ENCODE measurements around the gene ETS1. TPM values are rescaled to one million over a fixed set of nuclear protein-coding genes. Genes with fewer than 3 reads are reported as not detected.
A peak's percentile ranks its signal among the peaks of the same experiment; 100 is the strongest.

ETS1 gene
- total and polyA plus RNA-seq, 5 experiments from 2014 or later = 407 to 962 (median 433) TPM

DNA sequence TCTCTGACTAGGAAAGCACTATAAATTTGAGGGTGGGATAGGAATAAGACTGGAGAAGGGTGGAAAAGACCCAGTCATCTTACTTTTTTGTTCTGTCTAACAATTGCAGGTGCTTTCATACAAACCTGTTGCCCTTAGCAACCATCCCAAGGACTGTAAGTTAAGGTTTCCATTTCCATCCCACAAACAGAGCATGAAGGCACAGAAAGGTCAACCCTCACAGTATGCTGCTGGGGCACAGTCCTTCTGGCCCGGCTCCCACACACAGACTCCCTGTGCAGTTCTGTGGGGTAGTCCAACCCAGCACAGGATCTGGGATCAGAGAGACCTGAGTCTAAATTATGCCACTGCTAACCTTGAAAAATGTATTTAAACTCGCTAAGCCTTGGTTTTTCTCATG is 38.4 kb upstream of the ETS1 start:
- ATAC-seq = no peak
- no peak for DNase-seq
- POLR2A ChIA-PET = interaction anchor here (0.7 to 17.3 kb wide), 14 partner anchors 14 to 335 kb away, joined by 3 to 476 read pairs (median 24); no protein-coding TSS in a partner anchor
- no peaks in the 10 kb centered on the region for H3K36me3 Mint-ChIP-seq
- peak overlapping the region; percentile 93 to 99 (median 98) for H3K27ac Mint-ChIP-seq
- peak overlapping the region in 9 of 10 donors; percentile 74 to 85 (median 83) for H3K4me3 Mint-ChIP-seq
- H3K4me1 Mint-ChIP-seq = peaks cover 63 to 100% (median 98%) of the 10 kb centered on the region in 4 donors
- H3K9me3 Mint-ChIP-seq = peaks cover 0 to 2% (median 0%) of the 10 kb centered on the region in 9 donors
- H3K27me3 Mint-ChIP-seq = no peaks in the 10 kb centered on the region

DNA sequence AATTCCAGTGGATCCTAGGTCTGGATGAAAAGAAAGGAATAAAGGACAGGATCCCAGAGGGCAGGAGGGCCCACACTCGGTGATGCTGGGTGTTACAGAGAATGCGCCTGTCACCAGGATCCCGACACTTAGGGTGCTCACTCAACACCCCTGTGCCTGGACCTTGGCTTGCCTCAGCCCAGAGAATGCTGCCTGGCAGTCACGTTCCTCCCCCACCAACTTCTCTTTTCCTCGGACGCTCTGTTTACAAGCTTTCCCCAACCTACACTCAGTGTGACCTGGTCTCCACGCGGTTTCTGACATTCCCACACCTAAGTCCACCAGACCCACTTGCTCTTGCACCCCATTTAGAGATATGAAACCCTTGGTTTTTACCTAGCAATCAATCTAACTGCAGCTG is 38.0 kb upstream of the ETS1 start:
- ATAC-seq (no peak), DNase-seq (no peak)
- H3K9me3 Mint-ChIP-seq = peaks cover 0 to 2% (median 0%) of the 10 kb centered on the region in 9 donors
- no peaks in the 10 kb centered on the region for H3K27me3 Mint-ChIP-seq
- POLR2A ChIA-PET = interaction anchor here (0.5 to 17.3 kb wide), 20 partner anchors 14 to 455 kb away, joined by 3 to 476 read pairs (median 10); no protein-coding TSS in a partner anchor
- H3K4me3 Mint-ChIP-seq = peak overlapping the region; percentile 52 to 85 (median 82)
- H3K36me3 Mint-ChIP-seq = no peaks in the 10 kb centered on the region
- H3K27ac Mint-ChIP-seq = peak overlapping the region; percentile 93 to 99 (median 98)
- peaks cover 63 to 100% (median 98%) of the 10 kb centered on the region in 4 donors for H3K4me1 Mint-ChIP-seq

DNA sequence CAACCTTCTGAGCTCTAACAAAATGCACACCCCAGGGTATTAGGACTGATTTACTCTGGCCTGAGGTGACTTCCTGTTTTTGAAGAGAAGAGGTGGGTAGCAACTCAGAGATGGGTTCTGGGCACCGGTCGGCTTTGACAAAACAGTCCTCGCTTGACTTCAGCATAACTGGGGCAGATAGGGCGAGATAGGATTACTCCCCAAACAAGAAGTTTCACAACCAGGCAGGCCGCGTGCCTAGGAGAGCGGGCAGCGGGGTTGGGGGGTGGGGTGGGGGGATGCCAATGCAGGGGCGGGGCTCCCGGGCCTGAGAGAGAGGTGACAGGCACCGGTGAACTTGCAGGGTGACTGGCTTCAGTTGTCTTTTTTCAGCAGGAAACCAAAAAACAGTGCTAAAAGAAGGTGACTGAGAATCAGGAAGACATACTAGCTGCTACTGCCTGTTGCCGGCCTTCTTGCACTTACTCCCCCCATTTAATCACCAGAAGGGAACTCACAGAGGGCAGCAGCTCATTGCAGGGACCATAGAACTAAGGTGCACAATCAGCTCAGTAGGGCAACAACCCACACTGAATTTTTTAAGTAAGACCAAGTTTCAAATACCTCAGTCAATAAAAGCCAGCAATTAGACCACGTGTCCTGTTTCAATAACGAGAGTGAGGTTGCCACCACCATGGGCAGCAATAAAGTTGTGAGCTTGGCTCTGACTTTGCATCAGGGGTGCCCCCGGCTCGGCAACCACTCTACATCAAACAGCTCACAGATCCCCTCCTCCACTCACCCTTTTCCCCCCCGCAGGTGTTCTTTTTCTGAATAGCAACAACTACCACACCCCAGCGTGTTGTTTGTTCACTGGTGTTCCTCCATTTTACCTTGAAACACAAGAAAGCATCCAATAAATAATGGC is 37.2 kb upstream of the ETS1 start:
- POLR2A ChIA-PET = interaction anchor here (0.5 to 17.3 kb wide), 32 partner anchors 8 to 454 kb away, joined by 3 to 476 read pairs (median 5); no protein-coding TSS in a partner anchor
- peak overlapping the region; percentile 93 to 99 (median 98) for H3K27ac Mint-ChIP-seq
- H3K4me1 Mint-ChIP-seq = peaks cover 66 to 99% (median 98%) of the 10 kb centered on the region in 4 donors
- no peaks in the 10 kb centered on the region for H3K36me3 Mint-ChIP-seq
- no peaks in the 10 kb centered on the region for H3K27me3 Mint-ChIP-seq
- H3K4me3 Mint-ChIP-seq = peak overlapping the region; percentile 52 to 85 (median 82)
- ATAC-seq (peak; percentile 58 to 67), DNase-seq (peak; percentile 32 to 86 (median 61))
- H3K9me3 Mint-ChIP-seq = peaks cover 0 to 2% (median 0%) of the 10 kb centered on the region in 9 donors

- Mint-ChIP-seq H3K4me1 (peaks cover 65 to 98% (median 95%) of the 10 kb centered on the region in 4 donors), H3K27ac (peak overlapping the region; percentile 74 to 99 (median 98)), H3K4me3 (peak overlapping the region in 7 of 10 donors; percentile 11 to 85 (median 30)), H3K27me3 (no peaks in the 10 kb centered on the region), H3K36me3 (no peaks in the 10 kb centered on the region), H3K9me3 (peaks cover 0 to 2% (median 0%) of the 10 kb centered on the region in 9 donors)
- ATAC-seq = no peak
- POLR2A ChIA-PET = interaction anchor here (0.9 to 17.3 kb wide), 12 partner anchors 8 to 332 kb away, joined by 3 to 476 read pairs (median 26); no protein-coding TSS in a partner anchor
- no peak for DNase-seq
Measured at GRCh38 chr11:128623091-128623490, 35.7 kb upstream of the ETS1 start.

DNA sequence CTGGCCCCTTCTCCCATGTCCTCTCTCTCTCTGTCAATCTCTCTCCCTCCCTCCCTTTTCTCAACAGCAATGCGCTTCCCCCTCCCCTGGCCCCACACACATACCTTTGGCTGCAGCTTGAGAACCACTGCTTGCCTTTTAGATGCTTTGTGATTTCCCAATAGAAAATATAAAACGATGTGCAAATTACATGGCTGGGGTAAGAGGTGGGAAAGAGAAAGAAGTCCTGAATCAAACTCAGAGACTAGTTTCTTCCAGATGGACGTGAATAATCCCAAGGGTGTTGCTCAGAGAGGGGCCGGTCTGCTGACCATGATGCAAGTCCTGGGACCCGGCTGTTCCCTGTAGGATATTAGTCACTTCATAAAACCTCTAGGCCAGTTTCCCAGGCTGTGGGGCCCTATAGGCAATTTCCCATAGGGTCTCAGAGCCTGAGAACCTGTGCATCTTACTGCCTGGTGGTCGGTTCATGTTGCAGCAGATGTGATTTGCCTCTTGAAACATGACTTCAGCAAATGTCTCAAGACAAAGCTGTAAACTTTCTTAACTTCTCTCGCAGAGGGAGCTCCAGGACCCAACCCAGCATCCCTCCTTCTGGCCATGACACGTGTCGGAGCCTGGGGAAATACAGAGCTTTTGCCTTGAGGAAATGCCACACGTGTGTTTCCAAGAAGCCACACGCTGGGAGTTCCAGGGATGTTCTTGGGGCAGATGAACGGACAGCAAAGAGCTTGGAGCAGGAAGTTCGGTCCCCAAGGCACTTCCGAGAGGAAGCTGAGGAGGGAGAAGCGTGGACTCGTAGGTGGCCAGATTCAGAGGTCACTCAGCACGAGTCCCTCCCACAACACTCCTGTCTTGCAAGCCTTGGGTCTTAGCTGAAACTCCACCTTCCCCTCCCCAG is 34.5 kb upstream of the ETS1 start:
- peak overlapping the region in 2 of 10 donors; percentile 14 to 26 for H3K4me3 Mint-ChIP-seq
- POLR2A ChIA-PET = interaction anchor here (0.7 to 17.3 kb wide), 11 partner anchors 9 to 331 kb away, joined by 3 to 476 read pairs (median 5); no protein-coding TSS in a partner anchor

DNA sequence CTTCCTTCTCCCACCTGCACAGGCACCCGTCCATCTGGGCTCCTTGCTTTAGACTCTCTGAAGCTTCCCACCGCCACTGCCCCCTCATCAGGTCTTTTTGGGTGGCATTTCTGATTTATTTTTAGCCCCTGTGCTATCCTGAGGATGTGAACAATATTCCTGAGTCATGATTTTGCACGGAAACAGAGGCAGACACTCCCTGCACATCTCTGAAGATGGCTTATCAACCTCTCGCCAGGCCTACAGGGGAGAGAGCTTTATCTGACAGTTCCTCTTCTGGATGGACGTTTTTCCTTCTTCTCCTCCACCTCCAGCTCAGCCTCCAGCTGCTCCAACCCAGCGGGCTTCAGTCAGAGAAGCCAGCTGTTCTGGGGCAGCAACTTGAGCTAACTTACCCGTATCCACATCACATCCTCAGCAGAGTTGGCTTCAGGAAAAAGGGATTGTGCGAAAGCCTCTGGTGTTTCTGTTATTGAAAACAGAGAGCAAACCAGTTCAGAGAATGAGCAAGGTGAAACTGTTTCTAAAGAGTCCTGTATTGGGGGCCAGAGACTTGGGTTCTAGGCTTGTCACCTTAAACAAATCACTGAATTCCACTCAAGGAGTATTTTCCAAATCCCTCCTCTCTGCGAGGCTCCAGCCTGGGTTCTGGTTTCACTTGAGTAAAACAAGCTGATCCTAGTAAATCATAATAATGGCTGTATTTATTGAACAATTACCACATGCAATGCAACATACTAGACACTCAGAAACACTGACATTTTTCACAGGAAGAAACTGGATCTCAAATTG is 33.1 kb upstream of the ETS1 start:
- Mint-ChIP-seq H3K36me3 (no peaks in the 10 kb centered on the region), H3K4me1 (peaks cover 52 to 84% (median 82%) of the 10 kb centered on the region in 4 donors), H3K9me3 (no peaks in the 10 kb centered on the region), H3K27me3 (no peaks in the 10 kb centered on the region), H3K4me3 (peak overlapping the region in 1 of 10 donors; percentile 5), H3K27ac (peak overlapping the region; percentile 78 to 99 (median 94))
- no peak for DNase-seq
- POLR2A ChIA-PET = interaction anchor here (0.6 to 17.3 kb wide), 6 partner anchors 9 to 298 kb away, joined by 3 to 476 read pairs (median 3); no protein-coding TSS in a partner anchor
- no peak for ATAC-seq

More for the DNA sequence above, 34.5 kb upstream of the ETS1 start:
- no peak for DNase-seq
- no peak for ATAC-seq
- Mint-ChIP-seq H3K36me3 (no peaks in the 10 kb centered on the region), H3K9me3 (peaks cover 0 to 2% (median 0%) of the 10 kb centered on the region in 9 donors), H3K27me3 (no peaks in the 10 kb centered on the region), H3K27ac (peak overlapping the region; percentile 78 to 99 (median 98)), H3K4me1 (peaks cover 61 to 96% (median 92%) of the 10 kb centered on the region in 4 donors)

DNA sequence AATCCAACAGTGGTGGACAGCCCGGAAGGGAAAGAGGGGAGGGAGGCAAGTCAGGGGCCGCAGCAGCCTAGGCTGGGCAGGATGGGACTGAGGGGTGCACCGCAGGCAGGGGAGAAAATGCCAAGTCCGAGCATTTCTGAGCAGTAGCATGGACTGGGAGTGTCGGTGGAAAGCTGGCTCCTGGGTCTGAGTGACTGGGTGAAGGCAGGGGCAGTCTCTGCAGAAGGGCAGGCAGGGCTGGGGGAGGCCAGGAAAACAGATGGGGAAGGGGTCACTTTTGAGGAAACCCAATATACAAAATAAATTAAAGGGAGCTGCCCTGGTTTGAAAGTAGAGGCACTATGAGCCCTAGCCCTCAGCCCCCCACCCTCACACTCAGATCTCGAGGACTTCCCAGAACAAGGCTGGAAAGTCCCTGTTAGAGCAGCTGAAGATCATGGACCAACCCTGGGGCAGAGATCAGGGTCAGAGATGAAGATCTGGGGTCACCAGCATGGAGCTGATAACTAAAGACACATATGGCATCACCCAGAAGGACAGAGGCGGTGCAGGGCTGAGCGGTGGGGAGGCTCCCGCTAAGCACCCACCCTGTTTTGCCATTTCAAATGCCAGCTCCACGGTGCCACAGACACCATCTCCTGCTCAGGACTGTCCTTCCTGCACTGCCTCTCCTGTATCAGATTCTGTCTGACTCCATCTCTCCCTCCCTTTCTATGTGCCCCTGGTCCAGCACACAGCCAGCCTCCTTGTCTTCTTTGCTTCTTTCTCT is 32.4 kb upstream of the ETS1 start:
- peak overlapping the region in 1 of 10 donors; percentile 19 for H3K4me3 Mint-ChIP-seq
- POLR2A ChIA-PET = interaction anchor here (0.9 to 17.3 kb wide), 3 partner anchors 8 to 298 kb away, joined by 3 to 476 read pairs (median 268); no protein-coding TSS in a partner anchor
- H3K27me3 Mint-ChIP-seq = no peaks in the 10 kb centered on the region
- H3K9me3 Mint-ChIP-seq = no peaks in the 10 kb centered on the region
- H3K4me1 Mint-ChIP-seq = peaks cover 52 to 84% (median 79%) of the 10 kb centered on the region in 4 donors
- no peaks in the 10 kb centered on the region for H3K36me3 Mint-ChIP-seq
- DNase-seq = no peak
- H3K27ac Mint-ChIP-seq = peak overlapping the region; percentile 55 to 99 (median 91)
- ATAC-seq = no peak

DNA sequence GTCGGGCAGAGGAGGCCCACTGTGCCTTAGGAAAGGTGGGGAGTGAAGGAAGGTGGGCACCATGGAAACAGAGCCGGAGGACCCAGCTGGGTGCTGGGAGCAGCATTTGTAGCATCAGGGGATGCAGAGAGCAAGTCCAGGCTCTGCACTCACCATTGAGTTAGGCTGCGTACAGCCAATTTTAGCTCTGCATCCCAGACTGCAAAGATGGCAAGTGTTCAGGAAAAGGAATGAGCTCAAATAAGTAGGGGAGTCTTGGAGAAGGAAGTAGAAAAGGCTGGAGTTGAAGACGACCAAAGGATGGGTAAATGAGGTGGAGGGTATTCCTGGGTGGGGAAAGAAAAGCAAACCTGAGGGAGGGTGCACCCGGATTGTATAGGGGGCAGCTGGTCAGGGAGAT is 31.6 kb upstream of the ETS1 start:
- no peak for ATAC-seq
- Mint-ChIP-seq H3K4me1 (peaks cover 49 to 84% (median 78%) of the 10 kb centered on the region in 4 donors), H3K4me3 (peak overlapping the region in 1 of 10 donors; percentile 12), H3K27ac (peak overlapping the region in 6 of 10 donors; percentile 43 to 99 (median 75)), H3K36me3 (no peaks in the 10 kb centered on the region), H3K9me3 (no peaks in the 10 kb centered on the region), H3K27me3 (no peaks in the 10 kb centered on the region)
- DNase-seq = no peak
- POLR2A ChIA-PET = interaction anchor here (15.4 to 17.3 kb wide), 2 partner anchors 8 to 96 kb away, joined by 268 to 476 read pairs; no protein-coding TSS in a partner anchor

GRCh38 chr11:128618603-128619002 is 31.2 kb upstream of the ETS1 start:
- H3K36me3 Mint-ChIP-seq = no peaks in the 10 kb centered on the region
- ATAC-seq (no peak), DNase-seq (no peak)
- H3K27ac Mint-ChIP-seq = peak overlapping the region in 7 of 10 donors; percentile 11 to 99 (median 50)
- H3K27me3 Mint-ChIP-seq = no peaks in the 10 kb centered on the region
- H3K4me1 Mint-ChIP-seq = peaks cover 48 to 84% (median 79%) of the 10 kb centered on the region in 4 donors
- H3K9me3 Mint-ChIP-seq = no peaks in the 10 kb centered on the region
- POLR2A ChIA-PET = interaction anchor here (0.6 to 17.3 kb wide), 3 partner anchors 7 to 96 kb away, joined by 3 to 476 read pairs (median 268); no protein-coding TSS in a partner anchor
- H3K4me3 Mint-ChIP-seq = no peak overlapping the region

DNA sequence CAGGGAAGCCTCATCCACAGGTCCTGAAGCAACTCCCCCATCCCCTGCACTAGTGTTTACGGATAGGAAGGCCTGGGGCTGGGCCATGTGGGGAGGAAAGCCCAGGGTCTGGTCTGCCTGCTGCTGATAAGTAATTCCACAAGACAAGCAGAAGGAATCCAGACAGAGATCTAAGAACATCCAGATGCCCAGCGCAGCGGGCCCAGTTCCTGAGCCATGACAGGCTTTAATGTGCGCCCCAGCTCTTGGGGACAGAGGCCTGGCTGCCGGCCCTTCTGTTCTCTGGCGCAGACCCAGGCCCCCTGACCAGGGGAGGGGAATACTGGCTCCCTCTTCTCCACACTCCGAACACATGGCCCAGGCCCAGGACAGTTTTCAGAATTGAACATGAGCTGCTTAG is 28.8 kb upstream of the ETS1 start:
- no peaks in the 10 kb centered on the region for H3K27me3 Mint-ChIP-seq
- DNase-seq (no peak), ATAC-seq (no peak)
- no peaks in the 10 kb centered on the region for H3K9me3 Mint-ChIP-seq
- H3K4me3 Mint-ChIP-seq = no peak overlapping the region
- no peaks in the 10 kb centered on the region for H3K36me3 Mint-ChIP-seq
- H3K4me1 Mint-ChIP-seq = peaks cover 42 to 82% (median 73%) of the 10 kb centered on the region in 4 donors
- POLR2A ChIA-PET = interaction anchor here (11.4 to 17.3 kb wide), 2 partner anchors 9 to 94 kb away, joined by 268 to 476 read pairs; no protein-coding TSS in a partner anchor
- H3K27ac Mint-ChIP-seq = peak overlapping the region in 6 of 10 donors; percentile 16 to 99 (median 45)

Data from naive thymus-derived CD8-positive, alpha-beta T cell (primary cell).